Activated naive CD8-positive, alpha-beta T cell (primary cell): ENCODE measurements around the gene MITF.

Experiments
- H3K27ac Mint-ChIP-seq: one replicate; pipeline ENCODE4 v1.8.0; 2021; ENCODE audit warnings: mixed read lengths
- H3K27me3 Mint-ChIP-seq: one replicate; pipeline ENCODE4 v1.8.0; 2021; ENCODE audit warnings: mixed read lengths
- H3K36me3 Mint-ChIP-seq: one replicate; pipeline ENCODE4 v1.8.0; 2021; ENCODE audit warnings: mixed read lengths
- H3K4me1 Mint-ChIP-seq: one replicate; pipeline ENCODE4 v1.8.0; 2021; ENCODE audit warnings: low read depth, mixed read lengths
- H3K4me3 Mint-ChIP-seq: one replicate; pipeline ENCODE4 v1.8.0; 2021; ENCODE audit warnings: mild to moderate bottlenecking, mixed read lengths
- H3K9me3 Mint-ChIP-seq: one replicate; pipeline ENCODE4 v1.8.0; 2021; ENCODE audit warnings: low read depth, mixed read lengths

The MITF gene

DNA sequence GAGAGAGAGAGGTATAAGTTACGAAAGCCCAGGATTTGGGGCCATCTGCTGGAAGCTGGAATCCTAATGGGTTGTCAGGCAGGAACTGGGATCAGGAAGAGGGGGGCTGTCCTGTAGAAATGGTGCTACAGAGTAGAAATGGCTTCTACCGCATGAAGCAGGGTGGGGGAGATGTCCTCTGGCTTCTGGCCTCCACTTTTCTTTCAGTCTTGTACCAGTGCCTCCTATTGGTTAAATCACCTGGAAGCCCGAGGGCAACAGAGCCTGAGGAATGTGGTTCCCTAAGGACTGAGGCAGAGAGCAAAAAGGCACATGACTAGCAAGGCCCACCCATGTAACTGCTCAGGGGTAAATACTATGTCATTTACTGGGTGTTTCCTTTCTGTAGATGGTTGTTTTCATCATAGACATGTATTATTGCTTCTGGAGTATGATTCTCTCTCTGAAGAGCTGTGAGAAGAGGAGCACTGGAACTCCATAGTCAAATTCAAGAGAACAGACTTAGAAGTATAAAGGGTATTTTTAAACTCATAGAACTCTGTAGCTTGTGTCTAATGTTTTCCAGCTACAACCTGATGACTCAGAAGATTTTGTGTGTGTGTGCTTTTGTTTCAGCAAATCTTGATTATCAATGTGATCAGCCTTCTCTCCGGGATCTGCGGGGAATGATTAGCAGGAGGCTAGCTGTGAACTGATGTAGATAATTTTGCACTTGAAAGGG lies 20.2 kb upstream of the MITF start:
- no peak overlapping the region for H3K27ac Mint-ChIP-seq
- H3K4me1 Mint-ChIP-seq: no peaks in the 10 kb centered on the region
- no peak overlapping the region for H3K4me3 Mint-ChIP-seq
- H3K27me3 Mint-ChIP-seq: no peaks in the 10 kb centered on the region
- no peaks in the 10 kb centered on the region for H3K36me3 Mint-ChIP-seq
- H3K9me3 Mint-ChIP-seq: no peaks in the 10 kb centered on the region

DNA sequence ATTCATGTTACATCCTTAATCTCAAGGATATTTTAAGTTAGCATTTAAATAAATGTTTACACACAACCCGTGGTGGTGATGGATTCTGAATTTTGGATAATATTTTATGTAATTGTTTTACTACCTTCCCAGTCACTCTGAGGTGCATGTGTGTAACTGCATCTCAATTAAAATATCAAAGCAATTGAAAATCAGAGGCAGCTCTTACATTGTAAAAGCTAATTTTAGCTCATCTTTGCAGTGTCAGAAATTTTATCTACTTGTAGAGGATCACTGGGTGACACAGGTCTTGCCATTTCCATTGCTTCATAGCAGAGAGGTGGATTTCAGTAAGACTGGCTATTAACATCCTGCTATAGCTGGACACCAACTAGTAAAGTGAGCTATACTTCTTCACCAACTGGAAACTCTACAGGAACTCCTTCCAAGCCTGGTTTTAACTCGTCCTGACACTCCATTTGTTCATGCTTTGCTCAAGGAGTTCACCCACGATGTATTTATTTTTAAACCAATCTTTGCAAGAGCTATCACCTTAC lies 19.6 kb upstream of the MITF start:
- Mint-ChIP-seq H3K4me3 (no peak overlapping the region), H3K27ac (no peak overlapping the region), H3K27me3 (no peaks in the 10 kb centered on the region), H3K4me1 (no peaks in the 10 kb centered on the region), H3K36me3 (no peaks in the 10 kb centered on the region), H3K9me3 (no peaks in the 10 kb centered on the region)

DNA sequence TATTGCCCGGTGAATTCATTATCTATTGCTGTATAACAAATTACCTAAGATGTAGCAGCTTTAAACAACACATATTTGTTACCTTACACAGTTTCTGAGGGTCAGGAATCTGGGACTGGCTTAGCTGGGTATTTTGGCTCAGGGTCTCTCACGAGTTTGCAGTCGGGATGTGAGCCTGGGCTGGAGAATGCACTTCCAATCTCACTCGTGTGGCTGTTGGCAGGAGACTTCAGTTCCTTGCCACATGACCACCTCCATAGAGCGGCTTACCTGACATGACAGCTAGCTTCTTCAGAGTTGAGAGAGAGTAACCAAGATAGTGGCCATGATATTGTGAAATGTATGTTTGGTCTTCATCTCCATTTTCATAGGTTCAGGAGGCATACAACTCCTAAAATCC lies 18.4 kb upstream of the MITF start:
- Mint-ChIP-seq H3K4me3 (no peak overlapping the region), H3K27me3 (no peaks in the 10 kb centered on the region), H3K9me3 (no peaks in the 10 kb centered on the region), H3K27ac (no peak overlapping the region), H3K36me3 (no peaks in the 10 kb centered on the region), H3K4me1 (no peaks in the 10 kb centered on the region)

DNA sequence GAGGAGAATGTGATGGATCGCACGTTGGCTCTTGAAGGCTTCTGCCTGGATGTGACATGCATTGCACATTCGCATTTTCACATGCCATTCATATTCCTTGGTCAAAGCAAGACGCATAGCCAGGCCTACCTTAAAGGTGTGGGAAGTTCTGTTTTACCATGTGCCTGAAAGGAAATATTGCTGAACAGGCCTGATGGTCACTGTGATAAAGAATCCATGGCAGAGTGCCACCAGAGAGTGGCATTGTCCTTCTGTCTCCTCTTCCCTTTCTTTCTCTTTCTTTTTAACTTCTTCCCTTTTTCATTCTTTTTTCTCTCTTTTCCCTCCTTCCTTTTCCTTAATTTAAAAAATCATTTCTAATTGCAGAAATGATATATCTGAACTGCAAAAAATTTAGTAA lies 15.9 kb upstream of the MITF start:
- Mint-ChIP-seq H3K27me3 (no peaks in the 10 kb centered on the region), H3K9me3 (no peaks in the 10 kb centered on the region), H3K4me3 (no peak overlapping the region), H3K27ac (no peak overlapping the region), H3K4me1 (no peaks in the 10 kb centered on the region), H3K36me3 (no peaks in the 10 kb centered on the region)

DNA sequence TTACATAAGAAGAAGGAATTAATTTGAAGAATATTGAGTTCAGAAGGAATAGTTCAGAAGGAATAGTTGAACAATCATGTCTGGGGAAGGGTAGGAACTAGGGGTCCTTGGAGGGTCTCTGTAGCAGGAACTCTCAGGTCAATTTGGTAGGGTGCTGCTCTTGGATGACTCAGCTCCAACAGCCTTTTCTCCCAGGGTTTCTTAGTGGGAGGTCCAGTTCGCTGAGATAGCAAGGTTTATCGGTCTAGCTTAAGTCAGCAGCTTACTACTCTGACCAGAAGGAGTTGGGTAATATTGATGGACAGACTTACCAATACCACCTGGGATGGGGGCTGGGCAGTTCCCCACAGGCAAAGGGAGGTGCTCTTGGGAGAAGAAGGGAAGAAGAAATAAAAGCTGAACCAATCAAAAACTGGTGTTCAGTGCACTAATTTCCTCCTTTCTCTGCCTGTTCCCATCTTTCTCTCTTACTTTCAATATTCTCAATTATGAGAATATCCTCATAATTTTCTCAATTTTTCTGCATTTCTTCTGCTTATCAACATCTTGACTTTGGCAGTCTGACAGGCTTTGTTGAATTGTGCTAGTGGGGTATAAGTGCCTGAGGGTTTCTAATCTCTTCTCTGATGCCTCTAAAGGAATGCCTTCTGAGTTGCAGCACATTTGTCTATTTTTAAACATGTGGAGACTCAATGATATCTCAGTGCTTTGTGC lies 14.4 kb upstream of the MITF start:
- Mint-ChIP-seq H3K4me1 (no peaks in the 10 kb centered on the region), H3K27me3 (no peaks in the 10 kb centered on the region), H3K9me3 (no peaks in the 10 kb centered on the region), H3K36me3 (no peaks in the 10 kb centered on the region), H3K4me3 (no peak overlapping the region), H3K27ac (no peak overlapping the region)

DNA sequence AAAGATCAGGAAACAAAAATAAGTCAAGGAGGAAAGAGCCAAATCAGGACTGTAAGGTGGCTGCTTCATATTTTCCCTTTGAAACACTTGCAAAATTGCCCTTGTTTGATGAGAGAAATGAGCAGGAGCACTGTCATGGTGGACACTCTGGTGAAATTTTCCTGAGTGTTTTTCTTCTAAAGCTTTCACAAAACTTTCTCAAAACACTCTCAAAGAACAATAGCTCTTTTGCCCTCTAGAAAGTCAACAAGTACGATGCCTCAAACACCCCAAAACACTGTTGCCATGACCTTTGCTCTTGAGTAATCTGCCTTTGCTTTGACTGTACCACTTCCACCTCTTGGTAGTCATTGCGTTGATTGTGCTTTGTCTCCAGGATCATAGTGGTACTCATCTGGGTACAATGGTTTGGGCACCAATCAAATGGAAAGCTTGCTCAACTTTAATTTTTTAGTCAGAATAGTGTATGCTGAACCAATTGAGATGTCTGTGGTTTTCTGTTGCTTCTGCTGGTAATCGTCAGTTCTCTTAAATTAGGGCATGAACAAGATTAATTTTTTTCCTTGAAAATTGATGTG lies 13.2 kb upstream of the MITF start:
- peaks cover 2% of the 10 kb centered on the region for H3K27me3 Mint-ChIP-seq
- H3K9me3 Mint-ChIP-seq: no peaks in the 10 kb centered on the region
- H3K27ac Mint-ChIP-seq: no peak overlapping the region
- no peaks in the 10 kb centered on the region for H3K4me1 Mint-ChIP-seq
- H3K4me3 Mint-ChIP-seq: no peak overlapping the region
- H3K36me3 Mint-ChIP-seq: no peaks in the 10 kb centered on the region

DNA sequence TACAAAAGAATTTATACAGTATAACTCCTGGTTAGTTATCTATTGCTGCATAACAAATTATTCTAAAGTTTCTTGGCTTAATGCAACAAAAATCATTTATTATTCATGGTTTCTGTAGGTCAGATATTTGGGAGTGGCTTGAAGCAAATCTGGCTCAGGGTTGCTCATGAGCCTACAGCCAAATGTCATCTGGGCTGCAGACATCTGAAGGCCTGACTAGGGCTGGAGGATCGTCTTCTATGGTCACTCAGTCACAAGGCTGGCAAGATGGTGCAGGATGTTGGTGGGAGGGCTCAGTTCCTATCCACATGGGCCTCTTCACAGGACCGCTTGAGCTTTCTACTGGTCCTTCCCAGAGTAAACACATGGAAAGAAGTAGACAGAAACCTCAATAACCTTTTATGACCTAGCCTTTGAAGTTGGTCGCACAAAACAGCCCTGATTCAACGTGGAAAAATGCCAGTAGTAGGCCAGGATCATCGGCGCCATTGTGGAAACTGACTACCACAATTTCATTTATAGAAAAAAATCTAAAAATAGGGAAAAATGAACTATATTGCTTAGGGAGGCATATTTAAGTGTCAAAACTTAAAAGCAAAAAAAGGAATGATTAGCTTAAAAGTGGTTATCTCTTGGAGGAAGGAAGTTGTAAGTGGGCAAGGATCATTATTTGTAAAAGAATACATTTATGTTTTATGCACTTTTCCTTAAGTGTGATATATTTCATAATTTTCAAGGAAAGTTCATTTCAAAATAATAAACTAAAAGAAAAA lies 9.9 kb upstream of the MITF start:
- no peak overlapping the region for H3K4me3 Mint-ChIP-seq
- no peaks in the 10 kb centered on the region for H3K36me3 Mint-ChIP-seq

DNA sequence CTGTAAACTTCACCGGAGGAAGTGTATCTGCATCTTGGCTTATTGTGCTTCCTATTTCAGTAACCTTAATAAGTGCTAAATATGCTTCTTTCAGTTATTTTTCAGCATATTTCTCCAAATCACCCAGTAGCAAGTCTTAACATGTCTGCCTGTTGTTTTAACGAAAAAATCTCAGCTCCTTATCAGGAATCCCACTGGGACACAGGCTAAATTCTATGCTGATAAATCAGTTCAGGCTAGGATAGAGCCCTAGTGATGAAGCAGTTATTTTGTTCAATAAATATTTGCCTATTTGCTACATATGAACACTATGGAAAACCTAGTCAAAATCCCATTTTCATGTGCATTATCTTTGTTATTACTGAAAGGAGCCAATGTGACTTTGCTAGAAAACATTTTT lies 8.2 kb upstream of the MITF start:
- Mint-ChIP-seq H3K27me3 (peaks cover 5% of the 10 kb centered on the region), H3K4me1 (no peaks in the 10 kb centered on the region), H3K9me3 (no peaks in the 10 kb centered on the region), H3K4me3 (no peak overlapping the region), H3K27ac (no peak overlapping the region), H3K36me3 (no peaks in the 10 kb centered on the region)

More for the DNA sequence above, 9.9 kb upstream of the MITF start:
- Mint-ChIP-seq H3K27me3 (peaks cover 5% of the 10 kb centered on the region), H3K27ac (no peak overlapping the region), H3K4me1 (no peaks in the 10 kb centered on the region), H3K9me3 (no peaks in the 10 kb centered on the region)

DNA sequence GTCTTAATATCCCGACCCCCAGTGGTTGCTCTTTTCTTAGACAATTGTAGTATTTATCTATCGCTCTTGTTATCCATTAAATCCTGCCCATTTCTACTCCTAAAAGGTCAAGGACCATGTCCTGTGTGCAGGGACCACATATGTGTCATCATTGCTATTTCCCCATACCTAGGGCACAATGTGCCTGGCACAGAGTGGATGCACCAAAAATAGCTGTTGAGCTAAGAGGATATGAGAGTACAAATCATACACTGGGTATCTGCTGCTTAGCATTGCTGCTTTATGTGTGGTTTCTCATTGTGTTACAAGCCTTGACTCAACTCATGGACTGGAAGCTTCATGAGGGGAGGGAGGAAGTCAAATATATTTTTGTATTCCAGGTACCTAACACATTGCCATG lies 3.4 kb upstream of the MITF start:
- H3K4me1 Mint-ChIP-seq: peaks cover 12% of the 10 kb centered on the region
- no peak overlapping the region for H3K4me3 Mint-ChIP-seq
- no peaks in the 10 kb centered on the region for H3K36me3 Mint-ChIP-seq
- H3K9me3 Mint-ChIP-seq: no peaks in the 10 kb centered on the region
- H3K27me3 Mint-ChIP-seq: peaks cover 25% of the 10 kb centered on the region
- no peak overlapping the region for H3K27ac Mint-ChIP-seq

DNA sequence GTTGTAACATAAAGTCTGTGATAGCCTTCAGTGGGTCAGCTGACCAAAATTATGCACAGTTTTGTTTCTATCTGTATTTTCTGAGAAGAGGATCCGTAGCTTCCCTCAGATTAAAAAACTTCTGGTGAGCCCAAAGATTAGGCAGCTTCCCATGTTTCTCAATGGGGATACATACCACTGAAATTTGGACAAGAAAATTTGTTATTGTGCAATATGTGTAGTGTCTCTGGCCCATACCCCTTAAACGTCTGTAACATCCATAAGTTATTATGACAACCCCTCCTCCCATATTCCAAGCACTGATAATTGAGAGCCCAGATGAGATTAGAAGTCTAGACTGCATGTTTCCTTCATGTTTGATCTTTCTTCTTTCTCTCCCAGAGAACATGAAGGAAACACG lies 1.9 kb upstream of the MITF start:
- no peaks in the 10 kb centered on the region for H3K36me3 Mint-ChIP-seq
- H3K27me3 Mint-ChIP-seq: peaks cover 35% of the 10 kb centered on the region
- H3K4me3 Mint-ChIP-seq: no peak overlapping the region
- H3K27ac Mint-ChIP-seq: no peak overlapping the region
- peaks cover 12% of the 10 kb centered on the region for H3K4me1 Mint-ChIP-seq
- H3K9me3 Mint-ChIP-seq: no peaks in the 10 kb centered on the region

DNA sequence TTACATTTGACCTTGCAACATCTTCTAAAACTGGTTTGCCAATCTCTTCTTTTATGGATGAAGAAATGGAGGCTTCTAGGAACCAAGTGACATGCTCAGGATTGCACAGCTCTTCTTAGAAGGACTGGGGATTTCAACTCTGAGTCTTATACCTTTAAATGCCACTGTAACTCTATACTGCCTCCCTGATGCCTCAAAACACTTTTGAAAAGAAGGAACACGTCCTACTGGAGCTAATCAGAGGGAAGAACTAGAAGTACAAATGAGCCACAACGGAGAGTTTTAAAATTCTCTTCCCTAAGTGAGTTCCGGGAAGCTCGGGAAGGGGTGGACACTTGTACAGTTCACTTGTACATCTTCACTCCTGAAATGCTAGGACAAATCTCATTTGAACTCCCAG lies 949 bp upstream of the MITF start:
- peaks cover 12% of the 10 kb centered on the region for H3K4me1 Mint-ChIP-seq
- no peaks in the 10 kb centered on the region for H3K36me3 Mint-ChIP-seq
- no peak overlapping the region for H3K4me3 Mint-ChIP-seq
- no peaks in the 10 kb centered on the region for H3K9me3 Mint-ChIP-seq
- peaks cover 38% of the 10 kb centered on the region for H3K27me3 Mint-ChIP-seq
- no peak overlapping the region for H3K27ac Mint-ChIP-seq

DNA sequence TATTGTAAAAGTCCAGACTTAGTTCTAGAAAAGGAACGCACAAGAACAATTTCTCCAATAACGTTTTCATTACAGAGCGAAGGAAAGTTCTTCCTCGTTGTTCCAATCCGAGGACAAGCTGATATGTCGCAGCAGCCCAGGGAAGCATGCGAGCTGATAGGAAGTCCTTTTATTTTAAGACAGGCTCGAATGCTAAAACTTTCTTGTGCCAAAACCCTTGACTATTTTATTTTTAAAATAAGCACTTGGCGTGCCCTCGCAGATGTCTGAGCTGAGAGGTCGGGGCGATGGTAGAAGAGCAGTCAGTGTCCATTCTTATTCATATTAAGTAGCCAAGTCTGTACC lies 433 bp upstream of the MITF start:
- H3K36me3 Mint-ChIP-seq: no peaks in the 10 kb centered on the region
- no peaks in the 10 kb centered on the region for H3K9me3 Mint-ChIP-seq
- peaks cover 12% of the 10 kb centered on the region for H3K4me1 Mint-ChIP-seq
- peak overlapping the region; percentile 32 for H3K4me3 Mint-ChIP-seq
- peaks cover 41% of the 10 kb centered on the region for H3K27me3 Mint-ChIP-seq
- H3K27ac Mint-ChIP-seq: no peak overlapping the region

DNA sequence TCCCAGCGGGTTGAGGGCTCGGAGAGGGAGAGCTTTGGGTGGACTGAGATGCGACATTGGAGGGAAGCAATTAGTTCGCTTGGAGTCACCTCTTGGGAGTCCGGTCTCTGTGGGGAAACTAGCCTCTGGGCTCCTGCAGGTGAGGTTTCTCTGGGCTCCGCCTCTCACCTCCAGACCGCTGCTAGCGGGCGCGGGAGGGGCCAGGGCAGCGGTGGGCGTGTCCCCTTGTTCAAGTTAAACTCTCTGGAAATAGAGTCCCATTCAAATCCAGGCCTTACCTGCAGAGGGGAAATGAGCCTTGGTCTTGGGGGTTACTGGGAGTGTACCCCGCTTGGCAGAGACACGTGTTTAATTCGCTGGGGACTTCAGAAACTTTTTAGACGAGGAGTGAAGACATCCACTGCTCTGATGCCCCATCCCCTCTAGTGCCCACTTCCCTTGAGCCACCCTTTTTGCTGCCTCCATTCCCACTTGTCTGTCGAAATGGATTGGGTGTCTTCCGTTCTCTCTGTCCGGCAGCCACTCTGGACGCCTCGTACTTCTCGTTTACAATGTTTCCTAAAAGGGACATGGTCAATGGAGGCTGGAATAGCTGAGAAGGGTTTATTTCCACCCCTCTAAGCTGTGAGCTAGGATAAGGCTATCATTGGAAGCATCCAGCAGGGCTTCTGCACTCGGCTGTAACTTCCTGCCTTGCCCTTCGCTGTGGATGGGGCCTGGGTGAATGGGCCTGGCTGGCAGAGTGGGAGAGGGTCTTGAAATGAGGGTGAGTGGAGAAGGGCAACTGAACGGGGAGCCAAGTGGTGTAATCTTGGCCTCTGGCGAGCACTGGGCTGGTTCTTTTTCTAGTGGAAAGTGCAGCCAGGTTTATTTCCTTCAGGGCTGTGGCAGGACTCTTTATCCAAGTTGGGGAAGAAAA lies 1.1 kb downstream of the MITF start:
- Mint-ChIP-seq H3K27me3 (peaks cover 43% of the 10 kb centered on the region), H3K36me3 (no peaks in the 10 kb centered on the region), H3K4me3 (no peak overlapping the region), H3K9me3 (no peaks in the 10 kb centered on the region), H3K27ac (no peak overlapping the region), H3K4me1 (peaks cover 12% of the 10 kb centered on the region)

DNA sequence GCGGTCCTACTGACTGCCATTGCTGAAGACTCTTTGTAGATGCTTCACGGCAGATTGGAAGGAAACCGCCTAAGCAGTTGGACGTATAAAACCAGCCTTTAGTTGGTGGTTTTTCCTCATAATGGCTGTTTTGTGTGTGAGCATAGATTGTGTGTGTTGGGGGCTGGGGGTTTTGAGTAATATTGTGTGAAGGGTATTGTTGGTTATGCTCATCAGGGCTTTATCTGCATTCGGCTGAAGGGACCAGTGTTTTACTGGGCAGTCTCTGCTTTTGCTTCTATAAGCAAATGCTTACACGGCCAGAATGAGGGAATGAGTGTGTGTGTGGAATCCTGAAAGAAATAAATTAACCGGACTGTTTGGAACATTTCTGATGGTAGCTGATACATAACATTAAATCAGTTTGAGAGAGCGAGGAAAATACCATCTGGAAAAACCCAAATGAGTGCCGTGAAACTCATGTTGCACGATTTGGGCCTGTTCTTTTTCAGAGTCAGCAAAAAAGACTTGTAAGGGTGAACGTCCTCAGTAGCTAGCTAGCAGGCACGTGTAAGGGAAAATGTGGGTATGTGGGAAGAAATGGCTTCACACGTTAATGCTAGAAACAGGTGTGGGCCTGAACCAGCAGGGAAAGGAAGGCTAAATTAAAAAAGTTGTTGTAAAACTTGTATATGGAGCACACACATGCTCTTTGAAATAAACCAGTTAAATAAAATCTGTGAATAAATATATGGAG lies 1.9 kb downstream of the MITF start:
- peaks cover 43% of the 10 kb centered on the region for H3K27me3 Mint-ChIP-seq
- no peaks in the 10 kb centered on the region for H3K9me3 Mint-ChIP-seq
- no peak overlapping the region for H3K4me3 Mint-ChIP-seq

More for the DNA sequence above, 1.9 kb downstream of the MITF start:
- Mint-ChIP-seq H3K4me1 (peaks cover 12% of the 10 kb centered on the region), H3K27ac (no peak overlapping the region), H3K36me3 (no peaks in the 10 kb centered on the region)
